Esophagus squamous epithelium (tissue), 5 donors: ENCODE data around the gene TSC22D1. TPM values are rescaled to one million over a fixed set of nuclear protein-coding genes. Genes with fewer than 3 reads are reported as not detected.
"Not testable (repeated sequence)": the region's sequence is repeated elsewhere in the genome, so short reads cannot be mapped to it uniquely, and the experiment has no call there.

Experiments
- DNase-seq: peaks from one replicate; lab custom pipeline; 2025; lab: John Stamatoyannopoulos, UW
- H3K27ac ChIP-seq, 4 donors: fragments of 200-600 bp; sonication (generic); one replicate each; pipeline ENCODE4 v1.5.1; 2016 to 2019; ENCODE audit warnings: mild to moderate bottlenecking in 1 of 4
- H3K27me3 ChIP-seq, 4 donors: fragments of 200-600 bp; sonication (generic); 1 replicate in 3 of 4; 2 replicates in 1 of 4; pipeline versions ENCODE4 v1.5.1 to v1.6.0; 2017 to 2021; ENCODE audit warnings: antibody characterized with exemption in 1 of 4
- H3K36me3 ChIP-seq, 3 donors: fragments of 200-600 bp; sonication (generic); one replicate each; pipeline ENCODE4 v1.5.1; 2016 to 2019
- H3K4me1 ChIP-seq, 3 donors: fragments of 200-600 bp; sonication (generic); one replicate each; pipeline ENCODE4 v1.5.1; 2017 to 2019
- H3K4me3 ChIP-seq, 4 donors: fragments of 200-600 bp; sonication (generic); 1 replicate in 3 of 4; 2 replicates in 1 of 4; pipeline ENCODE4 v1.5.1; 2016 to 2019; ENCODE audit warnings: mild to moderate bottlenecking in 2 of 4, moderate library complexity in 1 of 4
- H3K9me3 ChIP-seq, 3 donors: fragments of 200-600 bp; sonication (generic); one replicate each; pipeline ENCODE4 v1.5.1; 2016 to 2019
- POLR2A ChIP-seq, 4 donors: fragments of 450-650 bp; IDR thresholded peaks; one replicate each; pipeline ENCODE4 v1.6.1; 2017; ENCODE audit warnings: antibody characterized with exemption in 4 of 4, mild to moderate bottlenecking in 4 of 4, moderate library complexity in 3 of 4
- WGBS, 2 donors: methylation state at CpG; one replicate each; pipeline ENCODE4 v1.1.5; 2018; 5-methylcytosine and 5-hydroxymethylcytosine counted together
- intact Hi-C: fragments of 100-400 bp; cut with DNase I; formaldehyde crosslinking; loops from one replicate; pipeline ENCODE4 v1.15.0; 2022
- total RNA-seq, 4 donors: library from RNA; depleted of rRNA; stranded (reverse); fragments of >200 nt; gene quantifications; one replicate each; pipeline ENCODE4 v1.1.0, GENCODE V29; 2016
- TF ChIP-seq, protein P1 (sequence below), 6 experiments: fragments of 450-650 bp in 4 of 6; fragments of 200-600 bp in 2 of 6; sonication (generic) in 2 of 6; IDR thresholded peaks; one replicate each; pipeline ENCODE4 v1.5.1; 2016 to 2019; ENCODE audit warnings: antibody characterized with exemption in 6 of 6, mild to moderate bottlenecking in 4 of 6, moderate library complexity in 4 of 6
- donor health status: DM: yes; HTN: yes; CAD: no.

Gene TSC22D1
- total RNA-seq, 4 donors from 2014 or later: 18.8 to 103 (median 35.1) TPM

DNA sequence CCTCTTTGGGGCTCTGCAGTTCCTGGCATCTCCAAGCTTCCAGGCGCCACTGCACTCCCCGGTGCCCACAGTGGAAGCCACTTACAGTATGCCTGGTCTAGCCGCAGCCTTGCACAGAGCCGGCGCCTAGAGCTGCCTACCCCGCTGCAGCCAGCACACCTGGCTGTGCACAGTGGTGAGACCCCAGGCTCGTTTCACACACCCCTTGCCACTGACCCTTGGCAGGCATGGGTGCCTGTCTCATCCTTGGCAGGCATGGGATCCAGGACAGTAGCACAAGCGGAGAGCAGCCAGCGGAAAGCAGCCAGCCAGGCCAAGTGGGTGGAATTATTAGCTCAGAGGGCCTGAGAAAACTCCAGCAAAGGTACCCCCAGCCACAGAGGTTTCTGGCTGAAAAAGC lies 116.5 kb downstream of the TSC22D1 start:
- Histone ChIP-seq H3K27me3 (no peaks in the 10 kb centered on the region), H3K27ac (no peak overlapping the region), H3K9me3 (no peaks in the 10 kb centered on the region), H3K36me3 (peaks cover 0 to 5% (median 0%) of the 10 kb centered on the region in 3 donors), H3K4me1 (peaks cover 0 to 13% (median 3%) of the 10 kb centered on the region in 3 donors), H3K4me3 (no peak overlapping the region)
- intact Hi-C loops: no loop called here
- 100% methylated on average over 1 of the region's 9 CpGs; no CpG with 5 or more reads in 1 of the 2 donors for WGBS, 2 donors
- no peak for TF ChIP-seq POLR2A (IDR thresholded peaks at IDR 0.05)
- TF ChIP-seq, protein P1, sequence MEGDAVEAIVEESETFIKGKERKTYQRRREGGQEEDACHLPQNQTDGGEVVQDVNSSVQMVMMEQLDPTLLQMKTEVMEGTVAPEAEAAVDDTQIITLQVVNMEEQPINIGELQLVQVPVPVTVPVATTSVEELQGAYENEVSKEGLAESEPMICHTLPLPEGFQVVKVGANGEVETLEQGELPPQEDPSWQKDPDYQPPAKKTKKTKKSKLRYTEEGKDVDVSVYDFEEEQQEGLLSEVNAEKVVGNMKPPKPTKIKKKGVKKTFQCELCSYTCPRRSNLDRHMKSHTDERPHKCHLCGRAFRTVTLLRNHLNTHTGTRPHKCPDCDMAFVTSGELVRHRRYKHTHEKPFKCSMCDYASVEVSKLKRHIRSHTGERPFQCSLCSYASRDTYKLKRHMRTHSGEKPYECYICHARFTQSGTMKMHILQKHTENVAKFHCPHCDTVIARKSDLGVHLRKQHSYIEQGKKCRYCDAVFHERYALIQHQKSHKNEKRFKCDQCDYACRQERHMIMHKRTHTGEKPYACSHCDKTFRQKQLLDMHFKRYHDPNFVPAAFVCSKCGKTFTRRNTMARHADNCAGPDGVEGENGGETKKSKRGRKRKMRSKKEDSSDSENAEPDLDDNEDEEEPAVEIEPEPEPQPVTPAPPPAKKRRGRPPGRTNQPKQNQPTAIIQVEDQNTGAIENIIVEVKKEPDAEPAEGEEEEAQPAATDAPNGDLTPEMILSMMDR (IDR thresholded peaks at IDR 0.05): no peak
- no peak for DNase-seq

DNA sequence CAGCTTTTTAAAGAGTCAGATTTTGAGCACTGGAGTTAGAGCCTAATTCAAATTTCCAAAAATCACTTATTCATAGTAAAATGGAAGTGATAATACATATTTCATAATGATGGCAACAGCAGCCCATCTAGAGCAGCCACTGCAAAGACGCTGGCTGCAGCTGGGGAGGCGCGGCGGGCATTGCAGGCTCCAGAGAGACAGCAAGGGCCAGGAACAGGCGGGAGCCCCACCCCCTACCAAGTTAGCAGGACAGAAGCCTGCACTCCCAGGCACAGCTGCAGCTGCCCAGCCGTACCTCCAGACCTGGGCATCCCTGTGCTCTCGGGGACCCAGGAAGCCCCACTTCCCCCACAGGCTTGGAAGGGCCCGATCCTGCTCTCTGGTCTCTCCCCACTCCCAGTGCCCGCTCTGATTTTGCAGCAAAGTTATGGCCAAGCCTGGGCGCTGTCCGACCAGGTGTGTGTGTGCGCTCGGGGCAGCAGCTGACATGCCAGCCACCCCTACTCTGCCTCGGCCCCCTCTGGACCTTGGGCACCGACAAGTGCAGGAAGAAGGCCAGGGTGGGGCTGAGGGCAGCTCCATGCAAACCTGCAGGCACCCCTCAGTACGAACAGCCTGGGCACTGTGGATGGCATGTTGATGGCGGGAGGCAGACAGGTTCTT lies 117.7 kb downstream of the TSC22D1 start:
- TF ChIP-seq POLR2A (IDR thresholded peaks at IDR 0.05): no peak
- TF ChIP-seq, protein P1 (IDR thresholded peaks at IDR 0.05): no peak
- H3K36me3 ChIP-seq: peaks cover 0 to 5% (median 0%) of the 10 kb centered on the region in 3 donors
- H3K4me3 ChIP-seq: no peak overlapping the region
- H3K9me3 ChIP-seq: no peaks in the 10 kb centered on the region
- intact Hi-C loops: no loop called here
- WGBS, 2 donors: 82 to 97% methylated on average over 5 to 11 of the region's 17 CpGs
- no peaks in the 10 kb centered on the region for H3K27me3 ChIP-seq
- H3K4me1 ChIP-seq: peaks cover 0 to 13% (median 3%) of the 10 kb centered on the region in 3 donors
- no peak overlapping the region for H3K27ac ChIP-seq
- DNase-seq: no peak

DNA sequence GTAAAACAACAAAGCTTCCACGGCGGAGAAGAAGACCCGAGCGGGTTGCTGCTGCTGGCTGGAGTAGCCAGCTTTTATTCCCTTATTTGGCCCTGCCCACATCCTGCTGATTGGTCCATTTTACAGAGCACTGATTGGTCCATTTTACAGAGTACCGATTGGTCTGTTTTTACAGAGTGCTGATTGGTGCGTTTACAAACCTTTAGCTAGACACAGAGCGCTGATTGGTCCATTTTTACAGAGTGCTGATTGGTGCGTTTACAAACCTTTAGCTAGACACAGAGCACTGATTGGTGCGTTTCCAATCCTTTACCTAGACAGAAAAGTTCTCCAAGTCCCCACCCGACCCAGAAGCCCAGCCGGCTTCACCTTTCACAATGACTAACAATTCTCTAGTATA lies 119.9 kb downstream of the TSC22D1 start:
- intact Hi-C loops, DNase-seq, H3K4me3 ChIP-seq, H3K27me3 ChIP-seq, H3K36me3 ChIP-seq, H3K27ac ChIP-seq, H3K9me3 ChIP-seq: not testable (repeated sequence)
- WGBS, 2 donors: 93 to 98% methylated on average over 10 to 11 of the region's 11 CpGs
- H3K4me1 ChIP-seq: peaks cover 0 to 13% (median 3%) of the 10 kb centered on the region in 3 donors

DNA sequence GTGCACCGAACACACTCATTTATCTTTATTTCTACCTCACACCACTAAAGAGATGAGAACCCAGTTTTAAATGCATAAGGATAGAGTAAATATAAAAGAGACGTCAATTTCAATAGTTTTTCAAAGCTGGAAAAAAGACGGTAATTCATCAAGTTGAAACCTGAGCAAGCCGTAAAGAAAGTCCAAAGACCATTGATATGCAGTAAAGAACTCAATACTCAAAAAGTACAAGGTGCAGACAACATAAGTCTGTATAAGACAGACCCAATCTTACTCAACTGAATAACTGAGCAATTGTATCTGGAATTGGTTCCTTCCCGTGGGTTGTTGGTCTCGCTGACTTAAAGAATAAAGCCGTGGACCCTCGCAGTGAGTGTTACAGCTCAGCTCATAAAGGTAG lies 120.4 kb downstream of the TSC22D1 start:
- Histone ChIP-seq H3K36me3 (peaks cover 0 to 5% (median 0%) of the 10 kb centered on the region in 3 donors), H3K4me3 (no peak overlapping the region), H3K4me1 (peaks cover 0 to 14% (median 3%) of the 10 kb centered on the region in 3 donors), H3K27me3 (no peaks in the 10 kb centered on the region), H3K27ac (no peak overlapping the region), H3K9me3 (no peaks in the 10 kb centered on the region)
- intact Hi-C loops: no loop called here
- no peak for DNase-seq
- 95 to 96% methylated on average over 7 to 8 of the region's 8 CpGs for WGBS, 2 donors
- TF ChIP-seq, protein P1 (IDR thresholded peaks at IDR 0.05): no peak
- no peak for TF ChIP-seq POLR2A (IDR thresholded peaks at IDR 0.05)

DNA sequence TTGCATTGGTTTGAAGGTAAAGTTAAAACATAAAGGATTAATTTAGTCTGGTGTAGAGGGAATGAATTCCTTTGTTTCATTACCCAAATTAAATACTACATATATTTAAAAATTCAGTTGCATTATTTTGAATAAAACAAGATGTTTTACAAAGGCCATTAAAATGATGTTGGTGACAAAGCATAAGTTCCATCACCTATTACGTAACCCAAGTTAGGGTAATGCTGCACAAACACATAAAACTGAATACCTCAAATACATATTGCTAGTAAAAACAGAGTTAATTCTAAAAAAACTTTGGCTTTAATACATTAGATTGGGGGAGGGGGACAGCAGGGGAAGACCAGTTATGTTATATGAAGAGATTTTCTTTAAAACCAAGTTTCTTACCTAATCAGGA lies 122.2 kb downstream of the TSC22D1 start:
- no peak for TF ChIP-seq POLR2A (IDR thresholded peaks at IDR 0.05)
- TF ChIP-seq, protein P1 (IDR thresholded peaks at IDR 0.05): no peak
- Histone ChIP-seq H3K27ac (no peak overlapping the region), H3K36me3 (no peaks in the 10 kb centered on the region), H3K27me3 (no peaks in the 10 kb centered on the region), H3K4me3 (no peak overlapping the region), H3K4me1 (peaks cover 0 to 24% (median 3%) of the 10 kb centered on the region in 3 donors), H3K9me3 (no peaks in the 10 kb centered on the region)
- intact Hi-C loops: no loop called here
- whole genome bisulfite sequencing, 2 donors: 95 to 100% methylated on average over 1 of the region's 1 CpG
- DNase-seq: no peak
